CD4-positive, CD25-positive, alpha-beta regulatory T cell (primary cell): ENCODE results near the gene EHMT1. TPM values are rescaled to one million over a fixed set of nuclear protein-coding genes. Genes with fewer than 3 reads are reported as not detected.
A peak's percentile ranks its signal among the peaks of the same experiment; 100 is the strongest.

Experiments
- ATAC-seq, 2 donors: fragments of 150-1000 bp; cut with Tn5 transposase; one replicate each; pipeline ENCODE4 v1.10.0; 2021; ENCODE audit warnings: low read depth in 2 of 2, moderate number of reproducible peaks in 2 of 2, moderate library complexity in 1 of 2
- DNase-seq, 3 donors: peaks; one replicate each; pipeline versions ENCODE4 v3.0.0 to v3.0.0-alpha.2; 2012 to 2022; ENCODE audit warnings: mixed read lengths in 1 of 3
- H3K27ac ChIP-seq: one replicate; pipeline ENCODE4 v1.7.0; 2013; ENCODE audit warnings: mild to moderate bottlenecking, low read length; ENCODE audit not compliant: insufficient read depth, poor library complexity, severe bottlenecking
- H3K27me3 ChIP-seq: one replicate; pipeline ENCODE4 v1.7.0; 2013; ENCODE audit warnings: low read length; ENCODE audit not compliant: control insufficient read depth, insufficient read depth
- H3K36me3 ChIP-seq: one replicate; pipeline ENCODE4 v1.7.0; 2013; ENCODE audit warnings: mild to moderate bottlenecking, low read length, moderate library complexity; ENCODE audit not compliant: control insufficient read depth, insufficient read depth
- H3K4me1 ChIP-seq: 2 replicates; pipeline ENCODE4 v1.7.0; 2013; ENCODE audit warnings: mild to moderate bottlenecking, low read length; ENCODE audit not compliant: insufficient read depth, control insufficient read depth, poor library complexity, severe bottlenecking
- H3K4me3 ChIP-seq: one replicate; pipeline ENCODE4 v1.7.0; 2013; ENCODE audit warnings: low read depth, mild to moderate bottlenecking, low read length, moderate library complexity
- H3K9me3 ChIP-seq, 2 experiments: 1 replicate in 1 of 2; 2 replicates in 1 of 2; pipeline ENCODE4 v1.7.0; 2013; ENCODE audit warnings: low read length in 2 of 2, mild to moderate bottlenecking in 1 of 2, moderate library complexity in 1 of 2; ENCODE audit not compliant: control insufficient read depth in 2 of 2
- H3K27ac Mint-ChIP-seq, 3 donors: one replicate each; pipeline ENCODE4 v1.8.0; 2020 to 2022; ENCODE audit warnings: mild to moderate bottlenecking in 3 of 3, mixed read lengths in 3 of 3, moderate library complexity in 2 of 3
- H3K27me3 Mint-ChIP-seq: one replicate; pipeline ENCODE4 v1.8.0; 2022; ENCODE audit warnings: mild to moderate bottlenecking, mixed read lengths
- H3K36me3 Mint-ChIP-seq: one replicate; pipeline ENCODE4 v1.8.0; 2020; ENCODE audit warnings: mixed read lengths
- H3K4me1 Mint-ChIP-seq, 4 donors: one replicate each; pipeline ENCODE4 v1.8.0; 2020 to 2022; ENCODE audit warnings: mixed read lengths in 4 of 4, mild to moderate bottlenecking in 1 of 4
- H3K4me3 Mint-ChIP-seq, 4 donors: one replicate each; pipeline ENCODE4 v1.8.0; 2020 to 2022; ENCODE audit warnings: mild to moderate bottlenecking in 4 of 4, mixed read lengths in 4 of 4, moderate library complexity in 3 of 4
- H3K9me3 Mint-ChIP-seq, 7 donors: one replicate each; pipeline ENCODE4 v1.8.0; 2020 to 2022; ENCODE audit warnings: mixed read lengths in 7 of 7, mild to moderate bottlenecking in 3 of 7, moderate library complexity in 2 of 7
- polyA plus RNA-seq, 4 donors: library from polyadenylated mRNA; unstranded; fragments of 300-500 nt; fragmentation: Illumina TruSeq; gene quantifications; one replicate each; pipeline ENCODE4 v1.2.3, GENCODE V29; 2021
- total RNA-seq: library from RNA; stranded (reverse); gene quantifications from one replicate; pipeline ENCODE4 v1.2.3, GENCODE V29; 2022

The EHMT1 gene
- total and polyA plus RNA-seq, 5 donors from 2014 or later = 17.9 to 142 (median 20.0) TPM

DNA sequence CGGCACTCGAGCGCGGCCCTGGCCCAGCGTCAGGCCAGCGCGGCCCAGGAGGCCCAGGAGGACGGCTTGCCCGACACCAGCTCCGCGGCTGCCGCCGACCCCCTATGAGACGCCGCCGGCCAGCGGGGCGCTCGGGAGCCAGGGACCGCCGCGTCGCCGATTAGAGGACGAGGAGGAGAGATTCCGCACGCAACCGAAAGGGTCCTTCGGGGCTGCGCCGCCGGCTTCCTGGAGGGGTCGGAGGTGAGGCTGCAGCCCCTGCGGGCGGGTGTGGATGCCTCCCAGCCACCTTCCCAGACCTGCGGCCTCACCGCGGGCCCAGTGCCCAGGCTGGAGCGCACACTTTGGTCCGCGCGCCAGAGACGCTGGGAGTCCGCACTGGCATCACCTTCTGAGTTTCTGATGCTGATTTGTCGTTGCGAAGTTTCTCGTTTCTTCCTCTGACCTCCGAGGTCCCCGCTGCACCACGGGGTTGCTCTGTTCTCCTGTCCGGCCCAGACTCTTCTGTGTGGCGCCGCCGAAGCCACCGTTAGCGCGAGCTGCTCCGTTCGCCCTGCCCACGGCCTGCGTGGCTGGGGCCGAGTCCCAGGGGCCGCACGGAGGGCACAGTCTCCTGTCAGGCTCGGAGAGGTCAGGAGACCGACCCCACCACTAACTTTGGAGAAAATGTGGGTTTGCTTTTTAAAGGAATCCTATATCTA, 216.2 kb downstream of the EHMT1 start:
- H3K27me3 Mint-ChIP-seq = no peaks in the 10 kb centered on the region
- Histone ChIP-seq H3K4me3 (no peak overlapping the region), H3K4me1 (no peaks in the 10 kb centered on the region), H3K27ac (no peak overlapping the region), H3K27me3 (no peaks in the 10 kb centered on the region), H3K36me3 (peaks cover 57% of the 10 kb centered on the region), H3K9me3 (no peaks in the 10 kb centered on the region)
- no peak for ATAC-seq
- peaks cover 0 to 2% (median 0%) of the 10 kb centered on the region in 4 donors for H3K4me1 Mint-ChIP-seq
- H3K4me3 Mint-ChIP-seq = no peak overlapping the region
- H3K9me3 Mint-ChIP-seq = no peaks in the 10 kb centered on the region
- DNase-seq = no peak
- no peak overlapping the region for H3K27ac Mint-ChIP-seq
- H3K36me3 Mint-ChIP-seq = peaks cover 26% of the 10 kb centered on the region

DNA sequence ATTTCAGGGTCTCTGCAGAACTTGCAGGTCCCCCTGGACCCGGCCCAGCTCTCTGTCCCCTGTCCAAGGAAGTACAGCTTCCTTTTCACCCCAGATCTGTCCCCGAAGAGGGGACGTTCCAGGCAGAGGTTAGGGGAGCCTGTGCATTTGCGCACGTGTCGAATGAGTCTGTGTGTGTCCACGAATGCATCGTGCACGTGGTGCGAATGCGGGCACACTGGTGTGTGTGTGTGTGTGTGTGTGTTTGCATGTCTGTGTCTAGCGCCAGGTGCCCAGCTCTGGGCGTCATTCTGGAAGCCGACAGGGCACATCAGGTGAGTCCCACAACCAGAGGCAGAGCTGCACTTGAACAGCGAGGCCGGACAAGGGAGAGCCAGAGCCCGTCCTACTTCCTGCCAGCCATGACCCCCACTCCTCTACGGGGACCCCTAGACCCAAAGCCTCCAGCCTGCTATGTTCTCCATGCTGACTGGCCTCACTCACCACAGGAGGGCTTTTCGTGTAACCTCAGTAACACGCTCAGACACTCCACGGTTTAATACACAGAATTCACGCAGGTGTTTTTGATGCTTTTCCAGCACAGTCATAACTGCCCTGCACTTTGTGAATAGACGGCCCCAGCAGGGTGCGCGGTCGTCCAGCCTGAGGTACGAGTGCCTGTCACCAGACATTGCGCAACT, 217.5 kb downstream of the EHMT1 start:
- H3K27me3 ChIP-seq = no peaks in the 10 kb centered on the region
- Mint-ChIP-seq H3K36me3 (peaks cover 20% of the 10 kb centered on the region), H3K4me3 (no peak overlapping the region), H3K27ac (no peak overlapping the region), H3K9me3 (peaks cover 0 to 2% (median 0%) of the 10 kb centered on the region in 7 donors), H3K4me1 (peaks cover 0 to 2% (median 0%) of the 10 kb centered on the region in 4 donors), H3K27me3 (no peaks in the 10 kb centered on the region)
- ATAC-seq (no peak), DNase-seq (no peak)
- H3K36me3 ChIP-seq = peaks cover 49% of the 10 kb centered on the region
- no peaks in the 10 kb centered on the region for H3K4me1 ChIP-seq
- H3K9me3 ChIP-seq = no peaks in the 10 kb centered on the region
- H3K27ac ChIP-seq = no peak overlapping the region
- no peak overlapping the region for H3K4me3 ChIP-seq

DNA sequence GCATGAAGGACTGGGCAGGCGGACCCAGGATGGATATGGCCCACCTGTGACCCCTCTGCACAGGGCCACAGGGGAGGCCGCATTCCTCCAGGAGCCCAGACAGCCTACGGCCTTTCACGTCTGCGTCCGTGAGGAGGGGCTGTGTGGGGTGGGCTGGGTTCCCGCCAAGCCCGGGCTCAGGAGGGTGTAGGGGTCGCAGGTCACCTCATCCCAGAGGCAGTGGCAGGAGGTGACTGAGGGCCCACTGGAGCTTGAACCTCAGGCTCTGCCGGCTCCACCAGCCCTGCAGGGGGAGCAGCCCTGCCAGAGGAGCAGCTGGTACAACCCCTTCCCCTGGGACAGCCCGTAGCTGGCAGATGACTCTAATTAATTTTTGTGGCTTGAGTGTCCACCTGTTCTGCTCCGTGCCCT, 218.0 kb downstream of the EHMT1 start:
- Histone ChIP-seq H3K9me3 (no peaks in the 10 kb centered on the region), H3K27me3 (no peaks in the 10 kb centered on the region), H3K36me3 (peaks cover 44% of the 10 kb centered on the region), H3K4me1 (no peaks in the 10 kb centered on the region), H3K27ac (no peak overlapping the region), H3K4me3 (no peak overlapping the region)
- peaks cover 0 to 2% (median 0%) of the 10 kb centered on the region in 7 donors for H3K9me3 Mint-ChIP-seq
- H3K4me3 Mint-ChIP-seq = no peak overlapping the region
- ATAC-seq (no peak), DNase-seq (no peak)
- no peak overlapping the region for H3K27ac Mint-ChIP-seq
- H3K4me1 Mint-ChIP-seq = peaks cover 0 to 2% (median 0%) of the 10 kb centered on the region in 4 donors
- H3K36me3 Mint-ChIP-seq = peaks cover 17% of the 10 kb centered on the region
- no peaks in the 10 kb centered on the region for H3K27me3 Mint-ChIP-seq

DNA sequence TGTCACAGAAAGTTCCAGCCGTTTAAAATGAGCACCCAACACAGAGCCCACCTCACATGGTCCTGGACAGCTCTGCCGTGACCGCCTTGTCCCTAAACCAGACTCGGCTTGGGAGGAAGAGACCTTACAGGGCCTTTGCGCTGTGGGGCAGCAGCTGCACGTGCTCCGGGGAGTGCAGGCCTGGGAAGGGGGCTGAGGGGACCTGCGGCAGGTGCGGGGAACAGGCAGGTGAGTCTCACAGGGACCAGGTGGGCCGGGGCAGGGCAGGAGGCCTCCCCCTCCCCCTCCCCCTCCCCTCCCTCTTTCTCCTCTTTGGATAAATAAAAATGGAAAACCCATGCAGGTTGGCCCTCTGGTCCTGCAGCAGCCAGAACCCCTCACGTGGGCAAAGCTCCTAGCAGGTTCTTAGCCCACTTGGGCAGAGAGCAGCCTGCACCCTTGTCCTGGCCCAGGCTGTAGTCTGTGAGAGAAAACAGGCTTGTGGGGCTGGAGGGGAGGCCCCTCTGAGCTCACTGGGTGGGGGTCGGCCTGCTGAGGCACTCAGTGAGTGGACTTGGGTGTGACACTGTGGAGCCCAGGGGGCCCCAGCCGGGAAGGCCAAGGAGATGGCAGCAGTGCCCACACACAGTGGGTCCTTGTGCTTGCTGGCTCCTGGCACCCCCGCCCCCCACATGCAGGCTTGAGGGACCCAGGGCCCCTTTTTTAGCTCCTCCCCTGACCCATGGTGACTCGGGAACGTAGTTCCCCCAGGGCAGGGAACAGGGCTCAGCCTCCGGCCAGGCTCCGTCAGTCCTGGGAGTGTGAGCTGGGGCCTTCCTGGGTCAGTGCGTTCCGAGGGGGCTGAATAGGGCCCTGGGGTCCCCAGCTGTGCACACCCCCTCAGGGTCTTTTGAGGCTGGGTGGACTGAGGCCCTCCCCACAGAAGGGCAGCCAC, 218.8 kb downstream of the EHMT1 start:
- H3K4me1 ChIP-seq = no peaks in the 10 kb centered on the region
- DNase-seq = no peak
- H3K36me3 Mint-ChIP-seq = peaks cover 15% of the 10 kb centered on the region
- H3K27me3 ChIP-seq = no peaks in the 10 kb centered on the region
- no peak overlapping the region for H3K27ac ChIP-seq
- H3K4me3 Mint-ChIP-seq = no peak overlapping the region
- peaks cover 43% of the 10 kb centered on the region for H3K36me3 ChIP-seq
- ATAC-seq = no peak
- peaks cover 0 to 2% (median 0%) of the 10 kb centered on the region in 7 donors for H3K9me3 Mint-ChIP-seq
- no peak overlapping the region for H3K4me3 ChIP-seq
- no peak overlapping the region for H3K27ac Mint-ChIP-seq
- peaks cover 0 to 2% (median 0%) of the 10 kb centered on the region in 4 donors for H3K4me1 Mint-ChIP-seq
- no peaks in the 10 kb centered on the region for H3K9me3 ChIP-seq
- H3K27me3 Mint-ChIP-seq = no peaks in the 10 kb centered on the region

DNA sequence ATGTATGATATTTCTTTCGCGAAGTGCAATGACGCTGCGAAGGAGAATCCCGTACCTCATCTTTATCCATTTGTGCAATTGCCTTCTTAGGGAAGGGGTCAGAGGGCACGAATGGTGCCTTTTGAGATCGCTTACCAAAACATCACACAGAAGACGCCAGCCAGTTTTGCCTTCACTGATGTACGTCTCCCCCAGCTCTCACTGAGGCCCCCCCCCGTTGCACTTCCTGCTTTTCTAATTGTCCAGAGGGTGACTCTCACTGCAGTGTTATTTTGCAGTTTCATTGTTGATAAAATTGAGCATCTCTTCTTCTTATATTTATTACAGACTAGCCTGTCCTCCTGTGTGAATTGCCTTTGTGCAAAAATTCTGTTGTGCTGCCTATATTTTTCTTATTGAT, 219.8 kb downstream of the EHMT1 start:
- no peak overlapping the region for H3K4me3 ChIP-seq
- DNase-seq (no peak), ATAC-seq (no peak)
- H3K36me3 Mint-ChIP-seq = peaks cover 13% of the 10 kb centered on the region
- H3K4me1 Mint-ChIP-seq = peaks cover 0 to 2% (median 0%) of the 10 kb centered on the region in 4 donors
- no peak overlapping the region for H3K27ac ChIP-seq
- no peak overlapping the region for H3K4me3 Mint-ChIP-seq
- peaks cover 0 to 2% (median 0%) of the 10 kb centered on the region in 7 donors for H3K9me3 Mint-ChIP-seq
- no peaks in the 10 kb centered on the region for H3K27me3 ChIP-seq
- no peaks in the 10 kb centered on the region for H3K4me1 ChIP-seq
- no peaks in the 10 kb centered on the region for H3K9me3 ChIP-seq
- H3K27me3 Mint-ChIP-seq = no peaks in the 10 kb centered on the region
- H3K36me3 ChIP-seq = peaks cover 34% of the 10 kb centered on the region
- no peak overlapping the region for H3K27ac Mint-ChIP-seq

DNA sequence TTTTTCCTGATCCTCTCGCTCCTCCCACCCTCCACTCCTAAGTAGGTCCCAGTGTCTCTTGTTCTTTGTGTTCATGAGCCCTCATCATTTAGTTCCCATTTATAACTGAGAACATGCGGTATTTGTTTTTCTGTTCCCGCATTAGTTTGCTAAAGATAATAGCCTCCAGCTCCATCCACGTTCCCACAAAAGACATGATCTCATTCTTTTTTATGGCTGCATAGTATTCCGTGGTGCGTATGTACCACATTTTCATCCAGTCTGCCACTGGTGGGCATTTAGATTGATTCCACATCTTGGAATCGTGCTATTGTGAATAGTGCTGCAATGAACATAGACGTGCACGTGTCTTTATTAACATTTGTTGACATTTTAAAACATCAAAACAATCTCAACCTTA, 224.6 kb downstream of the EHMT1 start:
- no peak overlapping the region for H3K4me3 Mint-ChIP-seq
- Histone ChIP-seq H3K4me1 (no peaks in the 10 kb centered on the region), H3K36me3 (no peaks in the 10 kb centered on the region), H3K9me3 (no peaks in the 10 kb centered on the region), H3K27me3 (no peaks in the 10 kb centered on the region), H3K27ac (no peak overlapping the region), H3K4me3 (no peak overlapping the region)
- H3K27ac Mint-ChIP-seq = no peak overlapping the region
- H3K4me1 Mint-ChIP-seq = peaks cover 0 to 2% (median 0%) of the 10 kb centered on the region in 4 donors
- ATAC-seq = no peak
- no peaks in the 10 kb centered on the region for H3K27me3 Mint-ChIP-seq
- no peak for DNase-seq
- peaks cover 0 to 3% (median 0%) of the 10 kb centered on the region in 7 donors for H3K9me3 Mint-ChIP-seq
- H3K36me3 Mint-ChIP-seq = peaks cover 4% of the 10 kb centered on the region

DNA sequence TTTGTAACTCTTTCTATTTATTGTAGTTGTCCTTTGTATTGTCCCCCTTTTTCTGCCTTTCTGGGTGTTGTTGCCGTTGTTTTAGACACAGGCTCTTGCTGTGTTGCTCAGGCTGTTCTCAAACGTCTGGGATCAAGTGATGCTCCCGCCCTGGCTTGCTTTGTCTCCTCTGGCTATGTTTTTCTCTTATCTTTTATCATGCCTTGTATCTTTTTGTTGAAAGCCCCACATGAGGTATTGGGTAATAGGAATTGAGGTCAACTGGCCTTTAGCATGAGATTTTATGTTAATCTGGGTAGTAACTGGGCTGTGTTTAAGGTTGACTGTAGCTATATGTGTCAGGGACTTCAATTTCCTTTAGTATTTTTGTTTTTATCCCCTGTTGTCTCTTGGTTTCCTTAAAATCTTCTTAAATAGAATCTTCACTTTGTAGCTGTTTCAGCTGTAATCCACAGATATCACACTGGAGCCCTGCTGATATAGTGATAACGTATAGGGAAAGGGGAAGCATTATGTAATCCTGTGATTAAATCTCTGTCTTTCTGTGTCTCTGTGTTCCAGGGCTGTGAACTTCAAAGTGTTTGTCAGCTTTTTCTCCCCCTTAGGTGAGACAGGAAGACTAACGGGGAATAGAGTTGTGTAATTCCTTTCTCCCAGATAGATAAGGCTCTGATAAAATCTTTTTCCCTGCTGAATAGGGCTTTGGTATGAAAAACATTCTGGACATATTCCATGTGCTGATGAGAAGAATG, 232.9 kb downstream of the EHMT1 start:
- H3K4me1 ChIP-seq = no peaks in the 10 kb centered on the region
- H3K36me3 Mint-ChIP-seq = peaks cover 6% of the 10 kb centered on the region
- no peak overlapping the region for H3K27ac Mint-ChIP-seq

More for the DNA sequence above, 232.9 kb downstream of the EHMT1 start:
- Mint-ChIP-seq H3K4me3 (peak overlapping the region in 1 of 4 donors; percentile 75), H3K27me3 (peaks cover 4% of the 10 kb centered on the region), H3K9me3 (peaks cover 4 to 26% (median 10%) of the 10 kb centered on the region in 7 donors), H3K4me1 (peaks cover 0 to 5% (median 0%) of the 10 kb centered on the region in 4 donors)
- Histone ChIP-seq H3K27ac (no peak overlapping the region), H3K36me3 (no peaks in the 10 kb centered on the region), H3K9me3 (peaks cover 21 to 28% of the 10 kb centered on the region in 2 experiments), H3K27me3 (no peaks in the 10 kb centered on the region), H3K4me3 (no peak overlapping the region)
- ATAC-seq = no peak
- DNase-seq = no peak
